ENCODE results near the gene GPR152. TPM values are rescaled to one million over a fixed set of nuclear protein-coding genes. Genes with fewer than 3 reads are reported as not detected.

Gene GPR152
- polyA plus RNA-seq, 2 donors, result not detected

- no peaks in the 10 kb centered on the region for H3K9me3 ChIP-seq (ENCODE audit: control insufficient read depth in 2 of 2, insufficient read depth in 1 of 2, low read depth in 1 of 2, low read length in 1 of 2)
- H3K36me3 ChIP-seq (ENCODE audit: control insufficient read depth in 2 of 2, insufficient read depth in 2 of 2, low read length in 1 of 2), result peaks cover 0 to 39% of the 10 kb centered on the region in 2 donors
- H3K4me3 ChIP-seq (ENCODE audit: low read depth in 1 of 2, low read length in 2 of 2), result no peak overlapping the region
- H3K4me1 ChIP-seq (ENCODE audit: control insufficient read depth in 2 of 2, insufficient read depth in 2 of 2, low read length in 1 of 2), result peaks cover 8 to 21% of the 10 kb centered on the region in 2 donors
- H3K27ac ChIP-seq (ENCODE audit: low read depth in 2 of 2, low read length in 1 of 2), result peak overlapping the region in 1 of 2 donors; percentile 90
- H3K27me3 ChIP-seq (ENCODE audit: control insufficient read depth in 1 of 2, insufficient read depth in 2 of 2, low read length in 2 of 2), result no peaks in the 10 kb centered on the region
- WGBS, 2 donors, result 80% methylated on average over 28 of the region's 28 CpGs
Measured at GRCh38 chr11:67441731-67442351, 10.7 kb downstream of the GPR152 start.

GRCh38 chr11:67441098-67441563 is 11.4 kb downstream of the GPR152 start:
- Histone ChIP-seq H3K9me3 (ENCODE audit: control insufficient read depth in 2 of 2, insufficient read depth in 1 of 2, low read depth in 1 of 2, low read length in 1 of 2) (no peaks in the 10 kb centered on the region), H3K4me1 (ENCODE audit: control insufficient read depth in 2 of 2, insufficient read depth in 2 of 2, low read length in 1 of 2) (peaks cover 9 to 21% of the 10 kb centered on the region in 2 donors), H3K4me3 (ENCODE audit: low read depth in 1 of 2, low read length in 2 of 2) (no peak overlapping the region), H3K27me3 (ENCODE audit: control insufficient read depth in 1 of 2, insufficient read depth in 2 of 2, low read length in 2 of 2) (no peaks in the 10 kb centered on the region), H3K36me3 (ENCODE audit: control insufficient read depth in 2 of 2, insufficient read depth in 2 of 2, low read length in 1 of 2) (peaks cover 1 to 43% of the 10 kb centered on the region in 2 donors), H3K27ac (ENCODE audit: low read depth in 2 of 2, low read length in 1 of 2) (no peak overlapping the region)
- WGBS, 2 donors, result 83 to 88% methylated on average over 21 of the region's 21 CpGs

- Histone ChIP-seq H3K9me3 (ENCODE audit: control insufficient read depth in 2 of 2, insufficient read depth in 1 of 2, low read depth in 1 of 2, low read length in 1 of 2) (no peaks in the 10 kb centered on the region), H3K27me3 (ENCODE audit: control insufficient read depth in 1 of 2, insufficient read depth in 2 of 2, low read length in 2 of 2) (no peaks in the 10 kb centered on the region), H3K4me1 (ENCODE audit: control insufficient read depth in 2 of 2, insufficient read depth in 2 of 2, low read length in 1 of 2) (peaks cover 14 to 21% of the 10 kb centered on the region in 2 donors), H3K4me3 (ENCODE audit: low read depth in 1 of 2, low read length in 2 of 2) (no peak overlapping the region), H3K36me3 (ENCODE audit: control insufficient read depth in 2 of 2, insufficient read depth in 2 of 2, low read length in 1 of 2) (peaks cover 3 to 49% of the 10 kb centered on the region in 2 donors), H3K27ac (ENCODE audit: low read depth in 2 of 2, low read length in 1 of 2) (peak overlapping the region in 1 of 2 donors; percentile 42)
- 61 to 69% methylated on average over 16 to 17 of the region's 17 CpGs for WGBS, 2 donors
Measured at GRCh38 chr11:67440229-67441097, 12.1 kb downstream of the GPR152 start.

- peaks cover 3 to 58% of the 10 kb centered on the region in 2 donors for H3K36me3 ChIP-seq (ENCODE audit: control insufficient read depth in 2 of 2, insufficient read depth in 2 of 2, low read length in 1 of 2)
- no peaks in the 10 kb centered on the region for H3K27me3 ChIP-seq (ENCODE audit: control insufficient read depth in 1 of 2, insufficient read depth in 2 of 2, low read length in 2 of 2)
- peaks cover 14 to 24% of the 10 kb centered on the region in 2 donors for H3K4me1 ChIP-seq (ENCODE audit: control insufficient read depth in 2 of 2, insufficient read depth in 2 of 2, low read length in 1 of 2)
- H3K27ac ChIP-seq (ENCODE audit: low read depth in 2 of 2, low read length in 1 of 2), result peak overlapping the region; percentile 14 to 65
- no peak overlapping the region for H3K4me3 ChIP-seq (ENCODE audit: low read depth in 1 of 2, low read length in 2 of 2)
- no peaks in the 10 kb centered on the region for H3K9me3 ChIP-seq (ENCODE audit: control insufficient read depth in 2 of 2, insufficient read depth in 1 of 2, low read depth in 1 of 2, low read length in 1 of 2)
- WGBS, 2 donors, result 64 to 68% methylated on average over 31 of the region's 31 CpGs
Measured at GRCh38 chr11:67439321-67440228, 13.0 kb downstream of the GPR152 start.

- Histone ChIP-seq H3K27me3 (ENCODE audit: control insufficient read depth in 1 of 2, insufficient read depth in 2 of 2, low read length in 2 of 2) (no peaks in the 10 kb centered on the region), H3K36me3 (ENCODE audit: control insufficient read depth in 2 of 2, insufficient read depth in 2 of 2, low read length in 1 of 2) (peaks cover 3 to 69% of the 10 kb centered on the region in 2 donors), H3K4me1 (ENCODE audit: control insufficient read depth in 2 of 2, insufficient read depth in 2 of 2, low read length in 1 of 2) (peaks cover 14 to 30% of the 10 kb centered on the region in 2 donors), H3K27ac (ENCODE audit: low read depth in 2 of 2, low read length in 1 of 2) (peak overlapping the region; percentile 14 to 65), H3K4me3 (ENCODE audit: low read depth in 1 of 2, low read length in 2 of 2) (peak overlapping the region; percentile 16 to 37), H3K9me3 (ENCODE audit: control insufficient read depth in 2 of 2, insufficient read depth in 1 of 2, low read depth in 1 of 2, low read length in 1 of 2) (no peaks in the 10 kb centered on the region)
- 74 to 76% methylated on average over 35 to 41 of the region's 41 CpGs for WGBS, 2 donors
Measured at GRCh38 chr11:67438158-67438902, 14.2 kb downstream of the GPR152 start.

GRCh38 chr11:67437809-67438157 is 14.7 kb downstream of the GPR152 start:
- peaks cover 3 to 74% of the 10 kb centered on the region in 2 donors for H3K36me3 ChIP-seq (ENCODE audit: control insufficient read depth in 2 of 2, insufficient read depth in 2 of 2, low read length in 1 of 2)
- 61 to 72% methylated on average over 3 of the region's 3 CpGs for WGBS, 2 donors
- H3K27me3 ChIP-seq (ENCODE audit: control insufficient read depth in 1 of 2, insufficient read depth in 2 of 2, low read length in 2 of 2), result no peaks in the 10 kb centered on the region
- H3K9me3 ChIP-seq (ENCODE audit: control insufficient read depth in 2 of 2, insufficient read depth in 1 of 2, low read depth in 1 of 2, low read length in 1 of 2), result no peaks in the 10 kb centered on the region
- H3K4me3 ChIP-seq (ENCODE audit: low read depth in 1 of 2, low read length in 2 of 2), result peak overlapping the region; percentile 16 to 40
- peak overlapping the region in 1 of 2 donors; percentile 39 for H3K27ac ChIP-seq (ENCODE audit: low read depth in 2 of 2, low read length in 1 of 2)
- H3K4me1 ChIP-seq (ENCODE audit: control insufficient read depth in 2 of 2, insufficient read depth in 2 of 2, low read length in 1 of 2), result peaks cover 17 to 32% of the 10 kb centered on the region in 2 donors

GRCh38 chr11:67437082-67437808 is 15.3 kb downstream of the GPR152 start, which contains the start of gene PTPRCAP:
Gene PTPRCAP, minus strand, starts transcription at chr11:67437682. Its CDS starts 63 bp downstream, at chr11:67437619.
- Histone ChIP-seq H3K36me3 (ENCODE audit: control insufficient read depth in 2 of 2, insufficient read depth in 2 of 2, low read length in 1 of 2) (peaks cover 3 to 80% of the 10 kb centered on the region in 2 donors), H3K27me3 (ENCODE audit: control insufficient read depth in 1 of 2, insufficient read depth in 2 of 2, low read length in 2 of 2) (no peaks in the 10 kb centered on the region), H3K9me3 (ENCODE audit: control insufficient read depth in 2 of 2, insufficient read depth in 1 of 2, low read depth in 1 of 2, low read length in 1 of 2) (no peaks in the 10 kb centered on the region), H3K4me3 (ENCODE audit: low read depth in 1 of 2, low read length in 2 of 2) (peak within 1 kb of the TSS; percentile 25 to 40), H3K4me1 (ENCODE audit: control insufficient read depth in 2 of 2, insufficient read depth in 2 of 2, low read length in 1 of 2) (peaks cover 13 to 30% of the 10 kb centered on the region in 2 donors), H3K27ac (ENCODE audit: low read depth in 2 of 2, low read length in 1 of 2) (peak within 1 kb of the TSS; percentile 70 to 85)
- WGBS, 2 donors, result 69% methylated on average over 17 to 26 of the region's 26 CpGs

GRCh38 chr11:67436459-67437081 is 16.0 kb downstream of the GPR152 start:
- H3K36me3 ChIP-seq (ENCODE audit: control insufficient read depth in 2 of 2, insufficient read depth in 2 of 2, low read length in 1 of 2), result peaks cover 3 to 83% of the 10 kb centered on the region in 2 donors
- H3K4me3 ChIP-seq (ENCODE audit: low read depth in 1 of 2, low read length in 2 of 2), result peak overlapping the region; percentile 16 to 25
- peaks cover 13 to 29% of the 10 kb centered on the region in 2 donors for H3K4me1 ChIP-seq (ENCODE audit: control insufficient read depth in 2 of 2, insufficient read depth in 2 of 2, low read length in 1 of 2)

More at GRCh38 chr11:67436459-67437081, 16.0 kb downstream of the GPR152 start:
- Histone ChIP-seq H3K27me3 (ENCODE audit: control insufficient read depth in 1 of 2, insufficient read depth in 2 of 2, low read length in 2 of 2) (no peaks in the 10 kb centered on the region), H3K9me3 (ENCODE audit: control insufficient read depth in 2 of 2, insufficient read depth in 1 of 2, low read depth in 1 of 2, low read length in 1 of 2) (no peaks in the 10 kb centered on the region), H3K27ac (ENCODE audit: low read depth in 2 of 2, low read length in 1 of 2) (peak overlapping the region in 1 of 2 donors; percentile 43)
- WGBS, 2 donors, result 40 to 51% methylated on average over 6 of the region's 6 CpGs
